Measurements from ENCODE around the gene NDRG3.

- TF ChIP-seq, protein P1, sequence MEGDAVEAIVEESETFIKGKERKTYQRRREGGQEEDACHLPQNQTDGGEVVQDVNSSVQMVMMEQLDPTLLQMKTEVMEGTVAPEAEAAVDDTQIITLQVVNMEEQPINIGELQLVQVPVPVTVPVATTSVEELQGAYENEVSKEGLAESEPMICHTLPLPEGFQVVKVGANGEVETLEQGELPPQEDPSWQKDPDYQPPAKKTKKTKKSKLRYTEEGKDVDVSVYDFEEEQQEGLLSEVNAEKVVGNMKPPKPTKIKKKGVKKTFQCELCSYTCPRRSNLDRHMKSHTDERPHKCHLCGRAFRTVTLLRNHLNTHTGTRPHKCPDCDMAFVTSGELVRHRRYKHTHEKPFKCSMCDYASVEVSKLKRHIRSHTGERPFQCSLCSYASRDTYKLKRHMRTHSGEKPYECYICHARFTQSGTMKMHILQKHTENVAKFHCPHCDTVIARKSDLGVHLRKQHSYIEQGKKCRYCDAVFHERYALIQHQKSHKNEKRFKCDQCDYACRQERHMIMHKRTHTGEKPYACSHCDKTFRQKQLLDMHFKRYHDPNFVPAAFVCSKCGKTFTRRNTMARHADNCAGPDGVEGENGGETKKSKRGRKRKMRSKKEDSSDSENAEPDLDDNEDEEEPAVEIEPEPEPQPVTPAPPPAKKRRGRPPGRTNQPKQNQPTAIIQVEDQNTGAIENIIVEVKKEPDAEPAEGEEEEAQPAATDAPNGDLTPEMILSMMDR (IDR thresholded peaks at IDR 0.05; ENCODE audit: control extremely low read depth in 1 of 3, insufficient read depth in 1 of 3, low read depth in 1 of 3, low read length in 3 of 3): no peak
- TF ChIP-seq EZH2 (IDR thresholded peaks at IDR 0.05; ENCODE audit: low read depth, low read length, severe bottlenecking) (no peak), JUN (IDR thresholded peaks at IDR 0.05; ENCODE audit: low read depth, low read length) (no peak), SP1 (IDR thresholded peaks at IDR 0.05; ENCODE audit: low read depth, low read length) (no peak), POU5F1 (IDR thresholded peaks at IDR 0.05; ENCODE audit: low read depth, low read length) (no peak), BRCA1 (IDR thresholded peaks at IDR 0.05; ENCODE audit: low read depth, low read length) (no peak), RAD21 (IDR thresholded peaks at IDR 0.05 in 1 of 2, conservative IDR thresholded peaks at IDR 0.05 in 1 of 2; ENCODE audit: low read depth in 2 of 2, low read length in 2 of 2) (no peak), GTF2F1 (IDR thresholded peaks at IDR 0.05; ENCODE audit: borderline replicate concordance, low read depth, low read length) (no peak)
These were observed 91.4 kb downstream of the NDRG3 start for GRCh38 chr20:36654506-36654905.

Measured in H1 (cell line).